GF-D8 (cell line): ENCODE results near the gene F12.

ENCODE experiments used
- DNase-seq: peaks from one replicate; lab custom pipeline; 2025; lab: John Stamatoyannopoulos, UW

Gene F12

GRCh38 chr5:177412603-177413233 lies 3.4 kb upstream of the F12 start:
- no peak for DNase-seq

GRCh38 chr5:177410575-177410974 lies 1.2 kb upstream of the F12 start:
- peak; percentile 50 for DNase-seq

- DNase-seq, result peak; percentile 56
These were observed 3.6 kb downstream of the F12 start for GRCh38 chr5:177405805-177406204.

- no peak for DNase-seq
These were observed 4.1 kb downstream of the F12 start for GRCh38 chr5:177405312-177405711.

GRCh38 chr5:177404641-177405179 lies 4.7 kb downstream of the F12 start:
- no peak for DNase-seq

- peak; percentile 69 for DNase-seq
These were observed 5.3 kb downstream of the F12 start for GRCh38 chr5:177403792-177404640.

GRCh38 chr5:177403102-177403791 lies 6.1 kb downstream of the F12 start:
- DNase-seq, result peak; percentile 8

GRCh38 chr5:177402271-177403043 lies 6.9 kb downstream of the F12 start:
- no peak for DNase-seq

- DNase-seq, result no peak
These were observed 9.1 kb downstream of the F12 start, which contains the start of gene PFN3 for GRCh38 chr5:177399997-177400868. TSS of gene PFN3 (minus strand) at chr5:177400661. CDS start at chr5:177400576, 85 bp downstream.

GRCh38 chr5:177397875-177398390 lies 11.4 kb downstream of the F12 start:
- DNase-seq, result no peak

GRCh38 chr5:177396807-177397206 lies 12.6 kb downstream of the F12 start:
- no peak for DNase-seq

GRCh38 chr5:177396078-177396477 lies 13.3 kb downstream of the F12 start:
- DNase-seq, result no peak

- DNase-seq, result no peak
These were observed 15.4 kb downstream of the F12 start for GRCh38 chr5:177393990-177394389.

GRCh38 chr5:177393206-177393765 lies 16.1 kb downstream of the F12 start:
- DNase-seq, result peak; percentile 48

- peak; percentile 46 for DNase-seq
These were observed 16.6 kb downstream of the F12 start for GRCh38 chr5:177392765-177393164.

GRCh38 chr5:177390363-177391300 lies 18.7 kb downstream of the F12 start:
- peak; percentile 27 for DNase-seq

GRCh38 chr5:177389241-177390169 lies 19.9 kb downstream of the F12 start:
- no peak for DNase-seq

GRCh38 chr5:177388521-177389052 lies 20.8 kb downstream of the F12 start:
- DNase-seq, result no peak
